Loucy (cell line): ENCODE results near the gene CIB4.

Source experiments
- CTCF ChIP-seq: fragments of 200-600 bp; sonication (generic); conservative IDR thresholded peaks from 2 replicates; pipeline ENCODE4 v1.5.1; 2014; ENCODE audit warnings: mild to moderate bottlenecking, antibody characterized with exemption, low read length
- EZH2phosphoT487 ChIP-seq: fragments of 200-600 bp; IDR thresholded peaks from 2 replicates; pipeline ENCODE4 v1.6.1; 2018; ENCODE audit warnings: antibody characterized with exemption, mild to moderate bottlenecking, moderate library complexity, borderline replicate concordance

- TF ChIP-seq CTCF (no peak), EZH2phosphoT487 (no peak)
Measured at GRCh38 chr2:26675651-26676255, 34.6 kb upstream of the CIB4 start.
